Mucosa of rectum (tissue), 2 donors: ENCODE data around the gene DGKI.

Source experiments
- H3K27ac ChIP-seq, 2 donors: one replicate each; pipeline ENCODE4 v1.7.0; 2013; ENCODE audit warnings: inconsistent platforms in 2 of 2, low read depth in 2 of 2, low read length in 2 of 2
- H3K27me3 ChIP-seq, 2 donors: one replicate each; pipeline ENCODE4 v1.7.0; 2013; ENCODE audit warnings: low read length in 2 of 2; ENCODE audit not compliant: control insufficient read depth in 2 of 2, insufficient read depth in 2 of 2
- H3K36me3 ChIP-seq, 2 donors: one replicate each; pipeline ENCODE4 v1.7.0; 2013; ENCODE audit warnings: low read length in 2 of 2; ENCODE audit not compliant: control insufficient read depth in 2 of 2, insufficient read depth in 2 of 2
- H3K4me1 ChIP-seq, 2 donors: one replicate each; pipeline ENCODE4 v1.7.0; 2013; ENCODE audit warnings: low read length in 2 of 2, mild to moderate bottlenecking in 1 of 2; ENCODE audit not compliant: control insufficient read depth in 2 of 2, insufficient read depth in 2 of 2
- H3K4me3 ChIP-seq, 2 donors: one replicate each; pipeline ENCODE4 v1.7.0; 2013; ENCODE audit warnings: low read length in 2 of 2
- H3K9ac ChIP-seq, 2 donors: one replicate each; pipeline ENCODE4 v1.7.0; 2013; ENCODE audit warnings: low read length in 2 of 2, low read depth in 1 of 2, mild to moderate bottlenecking in 1 of 2
- H3K9me3 ChIP-seq, 2 donors: one replicate each; pipeline ENCODE4 v1.7.0; 2013; ENCODE audit warnings: low read length in 2 of 2; ENCODE audit not compliant: control insufficient read depth in 2 of 2
- donor health status: healthy.
- donor health status: Normal muscosa, but diverticular disease.

Gene DGKI

GRCh38 chr7:137519947-137520346 is 326.8 kb downstream of the DGKI start:
- Histone ChIP-seq H3K9me3 (no peaks in the 10 kb centered on the region), H3K4me3 (no peak overlapping the region), H3K9ac (no peak overlapping the region), H3K4me1 (no peaks in the 10 kb centered on the region), H3K27me3 (no peaks in the 10 kb centered on the region), H3K27ac (no peak overlapping the region), H3K36me3 (no peaks in the 10 kb centered on the region)

GRCh38 chr7:137519181-137519691 is 327.5 kb downstream of the DGKI start:
- Histone ChIP-seq H3K9ac (no peak overlapping the region), H3K4me1 (no peaks in the 10 kb centered on the region), H3K4me3 (no peak overlapping the region), H3K9me3 (no peaks in the 10 kb centered on the region), H3K27me3 (no peaks in the 10 kb centered on the region), H3K36me3 (no peaks in the 10 kb centered on the region), H3K27ac (no peak overlapping the region)

GRCh38 chr7:137513091-137513490 is 333.7 kb downstream of the DGKI start:
- Histone ChIP-seq H3K9ac (no peak overlapping the region), H3K36me3 (no peaks in the 10 kb centered on the region), H3K4me3 (no peak overlapping the region), H3K27me3 (no peaks in the 10 kb centered on the region), H3K27ac (no peak overlapping the region), H3K9me3 (no peaks in the 10 kb centered on the region), H3K4me1 (no peaks in the 10 kb centered on the region)

- Histone ChIP-seq H3K9ac (no peak overlapping the region), H3K4me1 (no peaks in the 10 kb centered on the region), H3K9me3 (no peaks in the 10 kb centered on the region), H3K27me3 (no peaks in the 10 kb centered on the region), H3K36me3 (no peaks in the 10 kb centered on the region), H3K27ac (no peak overlapping the region), H3K4me3 (no peak overlapping the region)
Observed at GRCh38 chr7:137507096-137507495, 339.7 kb downstream of the DGKI start.

GRCh38 chr7:137506031-137506430 is 340.7 kb downstream of the DGKI start:
- Histone ChIP-seq H3K4me3 (no peak overlapping the region), H3K36me3 (no peaks in the 10 kb centered on the region), H3K9ac (no peak overlapping the region), H3K27me3 (no peaks in the 10 kb centered on the region), H3K27ac (no peak overlapping the region), H3K9me3 (no peaks in the 10 kb centered on the region), H3K4me1 (no peaks in the 10 kb centered on the region)

GRCh38 chr7:137501562-137501961 is 345.2 kb downstream of the DGKI start:
- Histone ChIP-seq H3K9ac (no peak overlapping the region), H3K27ac (no peak overlapping the region), H3K4me1 (no peaks in the 10 kb centered on the region), H3K36me3 (no peaks in the 10 kb centered on the region), H3K9me3 (no peaks in the 10 kb centered on the region), H3K4me3 (no peak overlapping the region), H3K27me3 (no peaks in the 10 kb centered on the region)

GRCh38 chr7:137492889-137493288 is 353.9 kb downstream of the DGKI start:
- no peaks in the 10 kb centered on the region for H3K9me3 ChIP-seq
- H3K27ac ChIP-seq = no peak overlapping the region
- H3K9ac ChIP-seq = no peak overlapping the region
- H3K27me3 ChIP-seq = no peaks in the 10 kb centered on the region
- H3K4me3 ChIP-seq = no peak overlapping the region
- no peaks in the 10 kb centered on the region for H3K4me1 ChIP-seq
- H3K36me3 ChIP-seq = no peaks in the 10 kb centered on the region

GRCh38 chr7:137489880-137490279 is 356.9 kb downstream of the DGKI start:
- Histone ChIP-seq H3K27me3 (no peaks in the 10 kb centered on the region), H3K4me1 (no peaks in the 10 kb centered on the region), H3K4me3 (no peak overlapping the region), H3K36me3 (no peaks in the 10 kb centered on the region), H3K27ac (no peak overlapping the region), H3K9ac (no peak overlapping the region), H3K9me3 (no peaks in the 10 kb centered on the region)

- Histone ChIP-seq H3K36me3 (no peaks in the 10 kb centered on the region), H3K4me3 (no peak overlapping the region), H3K27me3 (no peaks in the 10 kb centered on the region), H3K9ac (no peak overlapping the region), H3K27ac (no peak overlapping the region), H3K9me3 (no peaks in the 10 kb centered on the region), H3K4me1 (no peaks in the 10 kb centered on the region)
Observed at GRCh38 chr7:137488038-137488437, 358.7 kb downstream of the DGKI start.

- Histone ChIP-seq H3K9me3 (no peaks in the 10 kb centered on the region), H3K27me3 (no peaks in the 10 kb centered on the region), H3K36me3 (no peaks in the 10 kb centered on the region), H3K4me3 (no peak overlapping the region), H3K4me1 (no peaks in the 10 kb centered on the region), H3K27ac (no peak overlapping the region), H3K9ac (no peak overlapping the region)
Observed at GRCh38 chr7:137485818-137486217, 361.0 kb downstream of the DGKI start.

GRCh38 chr7:137484326-137484725 is 362.4 kb downstream of the DGKI start:
- no peaks in the 10 kb centered on the region for H3K27me3 ChIP-seq
- H3K36me3 ChIP-seq = no peaks in the 10 kb centered on the region
- no peak overlapping the region for H3K27ac ChIP-seq
- no peaks in the 10 kb centered on the region for H3K4me1 ChIP-seq
- H3K9ac ChIP-seq = no peak overlapping the region
- H3K9me3 ChIP-seq = no peaks in the 10 kb centered on the region
- no peak overlapping the region for H3K4me3 ChIP-seq
